ENCODE measurements around the gene ZNF729.

Gene ZNF729

GRCh38 chr19:22354665-22355064, 68.4 kb downstream of the ZNF729 start:
- Histone ChIP-seq H3K36me3 (ENCODE audit: control insufficient read depth, insufficient read depth, low read length) (no peaks in the 10 kb centered on the region), H3K4me1 (ENCODE audit: control insufficient read depth, insufficient read depth, low read length) (no peaks in the 10 kb centered on the region), H3K4me3 (ENCODE audit: low read length) (no peak overlapping the region), H3K9ac (ENCODE audit: low read length) (no peak overlapping the region), H3K27ac (ENCODE audit: low read depth, low read length) (no peak overlapping the region), H3K27me3 (ENCODE audit: control insufficient read depth, insufficient read depth, low read length) (no peaks in the 10 kb centered on the region)
